OCI-LY7 (cell line): ENCODE measurements around the gene RTBDN. TPM values are rescaled to one million over a fixed set of nuclear protein-coding genes. Genes with fewer than 3 reads are reported as not detected.

Source experiments
- BruUV-seq: library from RNA; stranded (reverse); fragments of 400-500 nt; replicated peaks from 2 replicates; lab custom pipeline; 2021; lab: Mats Ljungman, UMichigan
- CTCF ChIA-PET: fragments of 300-600 bp; sonication (Branson Sonifier 250); formaldehyde crosslinking; loops from one replicate; lab custom pipeline; 2022; ENCODE audit warnings: antibody characterized with exemption; ENCODE audit not compliant: unreplicated experiment; lab: Charles Lee
- POLR2A ChIA-PET: fragments of 300-600 bp; sonication (Branson Sonifier 250); formaldehyde crosslinking; loops from one replicate; lab custom pipeline; 2022; ENCODE audit warnings: antibody characterized with exemption; lab: Charles Lee
- DNase-seq: peaks from one replicate; pipeline ENCODE4 v3.0.0-alpha.2; 2015; ENCODE audit warnings: low spot score
- H2AFZ ChIP-seq: fragments of 200-600 bp; sonication (generic), shearing (Covaris generic); 2 replicates; pipeline ENCODE4 v1.6.1; 2014; ENCODE audit warnings: mild to moderate bottlenecking, antibody characterized with exemption, low read length, moderate library complexity
- H3K27ac ChIP-seq: fragments of 200-600 bp; sonication (generic); 2 replicates; pipeline ENCODE4 v1.5.1; 2014; ENCODE audit warnings: mixed run types, low read depth, mild to moderate bottlenecking, moderate library complexity, low read length, inconsistent platforms; ENCODE audit not compliant: poor library complexity, severe bottlenecking
- H3K36me3 ChIP-seq: fragments of 200-600 bp; sonication (generic); 2 replicates; pipeline ENCODE4 v1.6.1; 2014; ENCODE audit warnings: mild to moderate bottlenecking, antibody characterized with exemption, low read length, moderate library complexity, mixed read lengths; ENCODE audit not compliant: insufficient read depth
- H3K4me1 ChIP-seq: fragments of 200-600 bp; sonication (generic); 2 replicates; pipeline ENCODE4 v1.5.1; 2014; ENCODE audit warnings: mild to moderate bottlenecking, low read length; ENCODE audit not compliant: insufficient read depth, poor library complexity, severe bottlenecking
- H3K4me2 ChIP-seq: fragments of 200-600 bp; sonication (generic); 2 replicates; pipeline ENCODE4 v1.6.1; 2014; ENCODE audit warnings: mild to moderate bottlenecking, low read length
- H3K4me3 ChIP-seq: fragments of 200-600 bp; sonication (generic); 2 replicates; pipeline ENCODE4 v1.5.1; 2014; ENCODE audit warnings: mild to moderate bottlenecking, low read depth, low read length; ENCODE audit not compliant: poor library complexity, severe bottlenecking
- H3K79me2 ChIP-seq: fragments of 200-600 bp; sonication (generic); 2 replicates; pipeline ENCODE4 v1.6.1; 2016; ENCODE audit warnings: low read depth, mild to moderate bottlenecking, low read length, moderate library complexity, mixed read lengths; ENCODE audit not compliant: insufficient read depth
- H3K9me2 ChIP-seq: fragments of 200-600 bp; sonication (generic); 2 replicates; pipeline ENCODE4 v1.6.1; 2016; ENCODE audit warnings: mild to moderate bottlenecking, low read length, mixed read lengths; ENCODE audit not compliant: insufficient read depth
- H3K9me3 ChIP-seq: fragments of 200-600 bp; sonication (generic); 2 replicates; pipeline ENCODE4 v1.6.1; 2014; ENCODE audit warnings: mild to moderate bottlenecking, mixed run types, low read length, mixed read lengths
- H4K20me1 ChIP-seq: fragments of 200-600 bp; sonication (generic); 2 replicates; pipeline ENCODE4 v1.6.1; 2014; ENCODE audit warnings: mild to moderate bottlenecking, antibody characterized with exemption, low read length, moderate library complexity, mixed read lengths; ENCODE audit not compliant: insufficient read depth
- EZH2phosphoT487 ChIP-seq: fragments of 200-600 bp; sonication (generic); IDR thresholded peaks from 2 replicates; pipeline ENCODE4 v1.6.1; 2018; ENCODE audit warnings: low read depth, borderline replicate concordance, mild to moderate bottlenecking, mixed run types, antibody characterized with exemption, low read length, moderate library complexity, mixed read lengths
- intact Hi-C: fragments of 100-400 bp; cut with micrococcal nuclease; formaldehyde crosslinking; loops from one replicate; pipeline ENCODE4 v1.10.0; 2022; ENCODE audit not compliant: unreplicated experiment
- total RNA-seq, 2 experiments: library from RNA; depleted of rRNA in 1 of 2; stranded (reverse); fragments of >200 nt in 1 of 2; shearing (Covaris generic) in 1 of 2; gene quantifications; 2 replicates each; pipeline ENCODE4 v1.2.3, GENCODE V29; 2014 to 2022
- TF ChIP-seq, protein P1 (sequence below): fragments of 200-600 bp; sonication (generic); conservative IDR thresholded peaks from 2 replicates; pipeline ENCODE4 v1.5.1; 2014; ENCODE audit warnings: mild to moderate bottlenecking, antibody characterized with exemption, low read length, moderate library complexity, mixed read lengths

The RTBDN gene
- total RNA-seq, 2 experiments from 2014 or later: 1.2 TPM; not detected in 1

DNA sequence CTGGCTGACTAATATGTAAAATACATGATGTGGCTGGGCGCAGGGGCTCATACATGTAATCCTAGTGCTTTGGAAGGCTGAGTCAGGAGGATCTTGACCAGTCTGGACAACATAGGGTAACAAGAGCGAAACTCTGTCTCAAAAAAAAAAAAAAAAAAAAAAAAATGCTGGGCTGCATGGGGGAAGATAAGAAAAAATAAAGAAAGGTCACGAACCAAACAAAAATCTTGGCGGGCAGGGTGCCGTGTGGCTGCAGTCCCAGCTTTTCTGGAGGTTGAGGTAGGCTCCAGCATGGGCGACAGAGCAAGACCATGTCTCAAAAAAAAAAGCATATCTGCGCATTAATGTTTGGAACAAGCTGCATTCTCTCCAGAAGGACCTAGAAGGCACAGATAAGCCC, 19.3 kb downstream of the RTBDN start:
- intact Hi-C loops: no loop called here
- CTCF ChIA-PET: interaction anchor here (1.0 kb wide), 1 partner anchor 75 kb away, joined by 3 read pairs; no protein-coding TSS in a partner anchor
- H3K4me2 ChIP-seq: no peak overlapping the region
- BruUV-seq: TSS peak; percentile 53
- POLR2A ChIA-PET: no interaction called here
- no peaks in the 10 kb centered on the region for H3K4me1 ChIP-seq
- H3K79me2 ChIP-seq: no peaks in the 10 kb centered on the region
- H3K4me3 ChIP-seq: no peak overlapping the region
- H3K36me3 ChIP-seq: peaks cover 49% of the 10 kb centered on the region
- no peak overlapping the region for H2AFZ ChIP-seq
- H3K9me3 ChIP-seq: no peaks in the 10 kb centered on the region
- no peak for TF ChIP-seq EZH2phosphoT487
- TF ChIP-seq, protein P1, sequence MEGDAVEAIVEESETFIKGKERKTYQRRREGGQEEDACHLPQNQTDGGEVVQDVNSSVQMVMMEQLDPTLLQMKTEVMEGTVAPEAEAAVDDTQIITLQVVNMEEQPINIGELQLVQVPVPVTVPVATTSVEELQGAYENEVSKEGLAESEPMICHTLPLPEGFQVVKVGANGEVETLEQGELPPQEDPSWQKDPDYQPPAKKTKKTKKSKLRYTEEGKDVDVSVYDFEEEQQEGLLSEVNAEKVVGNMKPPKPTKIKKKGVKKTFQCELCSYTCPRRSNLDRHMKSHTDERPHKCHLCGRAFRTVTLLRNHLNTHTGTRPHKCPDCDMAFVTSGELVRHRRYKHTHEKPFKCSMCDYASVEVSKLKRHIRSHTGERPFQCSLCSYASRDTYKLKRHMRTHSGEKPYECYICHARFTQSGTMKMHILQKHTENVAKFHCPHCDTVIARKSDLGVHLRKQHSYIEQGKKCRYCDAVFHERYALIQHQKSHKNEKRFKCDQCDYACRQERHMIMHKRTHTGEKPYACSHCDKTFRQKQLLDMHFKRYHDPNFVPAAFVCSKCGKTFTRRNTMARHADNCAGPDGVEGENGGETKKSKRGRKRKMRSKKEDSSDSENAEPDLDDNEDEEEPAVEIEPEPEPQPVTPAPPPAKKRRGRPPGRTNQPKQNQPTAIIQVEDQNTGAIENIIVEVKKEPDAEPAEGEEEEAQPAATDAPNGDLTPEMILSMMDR: no peak
- no peak for DNase-seq
- no peaks in the 10 kb centered on the region for H3K9me2 ChIP-seq
- no peak overlapping the region for H3K27ac ChIP-seq
- H4K20me1 ChIP-seq: no peaks in the 10 kb centered on the region

GRCh38 chr19:12806242-12807081, 27.9 kb downstream of the RTBDN start, which contains the start of gene RNASEH2A:
RNASEH2A (plus strand) TSS chr19:12806584; CDS start chr19:12806674, 90 bp downstream.
- Histone ChIP-seq H3K4me3 (peak within 1 kb of the TSS; percentile 70), H3K9me3 (no peaks in the 10 kb centered on the region), H3K27ac (peak within 1 kb of the TSS; percentile 67), H3K79me2 (peaks cover 9% of the 10 kb centered on the region; the same call in 1 of the 2 replicates), H2AFZ (peak within 1 kb of the TSS; percentile 88), H3K9me2 (no peaks in the 10 kb centered on the region), H3K36me3 (peaks cover 35% of the 10 kb centered on the region), H4K20me1 (no peaks in the 10 kb centered on the region), H3K4me1 (peaks cover 20% of the 10 kb centered on the region), H3K4me2 (peak within 1 kb of the TSS; percentile 85)
- peak; percentile 97 for DNase-seq
- intact Hi-C loops: no loop called here
- TF ChIP-seq EZH2phosphoT487: no peak
- TF ChIP-seq, protein P1: no peak
- BruUV-seq: no TSS peak
- ChIA-PET POLR2A (interaction anchor here (0.6 to 1.3 kb wide), 4 partner anchors 9 to 1272 kb away, joined by 3 to 4 read pairs (median 4); no protein-coding TSS in a partner anchor), CTCF (no interaction called here)
